Cerebellar nuclear complex (tissue), 1 donor: ENCODE data around the gene KLHL25.

Experiments used
- DNase-seq, 2 experiments: peaks; one replicate each; lab custom pipeline; 2025; lab: John Stamatoyannopoulos, UW

Gene KLHL25

GRCh38 chr15:85760531-85761371, 34.0 kb downstream of the KLHL25 start:
- no peak for DNase-seq

- no peak for DNase-seq
These were observed 34.7 kb downstream of the KLHL25 start for GRCh38 chr15:85760049-85760448.

- DNase-seq: no peak
These were observed 35.3 kb downstream of the KLHL25 start for GRCh38 chr15:85759376-85759775.

GRCh38 chr15:85758655-85758978, 36.1 kb downstream of the KLHL25 start:
- DNase-seq: no peak

GRCh38 chr15:85757939-85758654, 36.6 kb downstream of the KLHL25 start:
- DNase-seq: no peak

GRCh38 chr15:85757073-85757938, 37.4 kb downstream of the KLHL25 start:
- no peak for DNase-seq

GRCh38 chr15:85756411-85757072, 38.2 kb downstream of the KLHL25 start:
- no peak for DNase-seq

GRCh38 chr15:85755942-85756341, 38.8 kb downstream of the KLHL25 start:
- no peak for DNase-seq

- DNase-seq: no peak
These were observed 39.3 kb downstream of the KLHL25 start for GRCh38 chr15:85755471-85755870.

GRCh38 chr15:85754989-85755388, 39.7 kb downstream of the KLHL25 start:
- no peak for DNase-seq

- no peak for DNase-seq
These were observed 40.8 kb downstream of the KLHL25 start for GRCh38 chr15:85753791-85754452.

- DNase-seq: no peak
These were observed 41.5 kb downstream of the KLHL25 start for GRCh38 chr15:85753261-85753660.

- peak in 1 of 2 experiments; percentile 26 for DNase-seq
These were observed 42.2 kb downstream of the KLHL25 start for GRCh38 chr15:85752491-85752961.

GRCh38 chr15:85752124-85752475, 42.6 kb downstream of the KLHL25 start:
- DNase-seq: no peak

GRCh38 chr15:85751291-85752123, 43.2 kb downstream of the KLHL25 start:
- no peak for DNase-seq

GRCh38 chr15:85750319-85751290, 44.1 kb downstream of the KLHL25 start:
- DNase-seq: no peak

GRCh38 chr15:85749261-85750151, 45.2 kb downstream of the KLHL25 start:
- no peak for DNase-seq

GRCh38 chr15:85748729-85749128, 46.0 kb downstream of the KLHL25 start:
- no peak for DNase-seq
